Stimulated activated effector memory CD8-positive, alpha-beta T cell treated with anti-CD3 and anti-CD28 coated beads, Interleukin-12 subunit alpha, Interleukin-12 subunit beta, amount 100 ng/mL, for 72 hours (primary cell): ENCODE results near the gene CXXC1.
A peak's percentile ranks its signal among the peaks of the same experiment; 100 is the strongest.
"Not testable (repeated sequence)": the region's sequence is repeated elsewhere in the genome, so short reads cannot be mapped to it uniquely, and the experiment has no call there.

Experiments
- ATAC-seq: fragments of 150-1000 bp; cut with Tn5 transposase; 2 replicates; pipeline ENCODE4 v1.10.0; 2021
- DNase-seq, 2 donors: peaks; one replicate each; pipeline ENCODE4 v3.0.0; 2021 to 2022; ENCODE audit warnings: low spot score in 2 of 2
- H3K27ac Mint-ChIP-seq: one replicate; pipeline ENCODE4 v1.8.0; 2022; ENCODE audit warnings: mild to moderate bottlenecking, mixed read lengths
- H3K36me3 Mint-ChIP-seq: one replicate; pipeline ENCODE4 v1.8.0; 2022; ENCODE audit warnings: mild to moderate bottlenecking, mixed read lengths
- H3K4me1 Mint-ChIP-seq: one replicate; pipeline ENCODE4 v1.8.0; 2022; ENCODE audit warnings: mixed read lengths
- H3K4me3 Mint-ChIP-seq: one replicate; pipeline ENCODE4 v1.8.0; 2022; ENCODE audit warnings: mild to moderate bottlenecking, mixed read lengths
- H3K9me3 Mint-ChIP-seq: one replicate; pipeline ENCODE4 v1.8.0; 2022; ENCODE audit warnings: mixed read lengths

Gene CXXC1

DNA sequence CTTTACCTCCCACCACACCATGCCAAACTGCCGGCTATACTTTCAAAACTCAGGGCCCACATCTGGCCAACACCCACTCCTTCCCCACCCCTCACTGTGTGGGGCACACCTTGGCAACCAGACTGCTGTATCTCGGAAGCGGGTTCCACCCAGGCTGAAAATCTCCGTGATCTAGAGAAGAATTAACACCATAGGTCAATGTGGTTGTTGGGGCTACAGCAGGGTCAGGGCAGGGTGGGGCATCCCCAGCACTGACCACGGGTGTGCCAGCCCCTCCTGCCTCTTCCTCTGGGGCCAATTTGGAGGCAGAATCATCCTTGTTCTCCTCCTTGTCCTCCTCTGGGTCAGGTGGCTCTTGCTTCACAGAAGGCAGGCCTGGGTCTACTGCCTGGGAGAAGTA is 14.9 kb downstream of the CXXC1 start:
- Mint-ChIP-seq H3K27ac (peak overlapping the region; percentile 12), H3K9me3 (no peaks in the 10 kb centered on the region), H3K4me3 (no peak overlapping the region), H3K4me1 (peaks cover 18% of the 10 kb centered on the region), H3K36me3 (peaks cover 83% of the 10 kb centered on the region)
- DNase-seq = no peak
- no peak for ATAC-seq

- Mint-ChIP-seq H3K36me3 (peaks cover 48% of the 10 kb centered on the region), H3K4me1 (peaks cover 17% of the 10 kb centered on the region), H3K4me3 (peak overlapping the region; percentile 80), H3K9me3 (no peaks in the 10 kb centered on the region), H3K27ac (peak overlapping the region; percentile 43)
- peak; percentile 86 for ATAC-seq
- peak; percentile 70 to 89 for DNase-seq
These were observed 19.3 kb downstream of the CXXC1 start for GRCh38 chr18:50268022-50268747.

DNA sequence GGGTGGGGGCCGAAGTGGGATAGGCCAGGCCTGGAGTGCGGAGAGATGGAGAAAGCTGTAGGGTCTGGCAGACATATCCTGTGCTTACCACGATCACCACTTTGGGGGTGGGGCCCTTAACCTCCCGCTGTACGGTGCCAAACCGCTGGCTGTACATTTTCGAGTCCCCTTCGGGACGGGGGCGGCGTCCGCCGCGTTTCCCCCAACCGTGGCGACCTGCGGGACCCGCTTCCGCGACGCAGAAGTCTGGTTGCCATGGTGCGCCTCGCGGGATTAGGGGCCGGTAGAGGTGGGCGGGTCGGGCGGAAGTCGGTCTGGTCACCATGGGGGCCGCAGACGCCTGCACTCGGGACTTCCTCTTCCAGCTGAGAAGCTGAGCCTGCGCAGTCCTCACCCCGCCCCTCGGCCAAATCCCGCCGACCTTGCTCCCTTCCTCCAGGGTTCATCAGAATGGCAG is 21.2 kb downstream of the CXXC1 start, which contains the start of gene CFAP53:
Gene CFAP53, minus strand, starts transcription at position 248 of the 457 bp plus-strand sequence. Its CDS starts 91 bp downstream, at position 157.
- H3K36me3 Mint-ChIP-seq = peaks cover 31% of the 10 kb centered on the region
- H3K4me1 Mint-ChIP-seq = peaks cover 17% of the 10 kb centered on the region
- H3K9me3 Mint-ChIP-seq = no peaks in the 10 kb centered on the region
- H3K4me3 Mint-ChIP-seq = peak within 1 kb of the TSS; percentile 80
- peak; percentile 93 for ATAC-seq
- peak; percentile 70 to 94 for DNase-seq
- H3K27ac Mint-ChIP-seq = peak within 1 kb of the TSS; percentile 89

DNA sequence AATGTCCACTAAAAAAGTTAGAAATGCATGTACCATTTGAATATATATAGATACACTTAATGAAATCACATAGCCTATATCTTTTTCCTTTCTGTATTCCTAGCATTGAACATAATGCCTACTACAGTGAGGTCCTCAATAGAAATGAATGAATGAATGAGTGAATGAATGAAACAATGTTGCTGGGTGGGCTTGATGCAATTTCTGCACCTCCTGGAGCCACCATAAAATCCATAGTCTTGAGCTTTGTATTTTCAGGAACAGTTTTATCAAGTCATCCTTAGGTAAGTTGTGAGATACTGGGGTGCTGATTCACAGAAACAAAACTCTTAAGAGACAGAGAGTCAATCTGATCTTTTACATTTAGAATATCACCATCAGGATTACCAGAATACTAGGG is 24.5 kb downstream of the CXXC1 start:
- DNase-seq (no peak), ATAC-seq (no peak)
- peaks cover 8% of the 10 kb centered on the region for H3K36me3 Mint-ChIP-seq
- H3K27ac Mint-ChIP-seq = no peak overlapping the region
- no peak overlapping the region for H3K4me3 Mint-ChIP-seq
- H3K9me3 Mint-ChIP-seq = no peaks in the 10 kb centered on the region
- peaks cover 17% of the 10 kb centered on the region for H3K4me1 Mint-ChIP-seq

DNA sequence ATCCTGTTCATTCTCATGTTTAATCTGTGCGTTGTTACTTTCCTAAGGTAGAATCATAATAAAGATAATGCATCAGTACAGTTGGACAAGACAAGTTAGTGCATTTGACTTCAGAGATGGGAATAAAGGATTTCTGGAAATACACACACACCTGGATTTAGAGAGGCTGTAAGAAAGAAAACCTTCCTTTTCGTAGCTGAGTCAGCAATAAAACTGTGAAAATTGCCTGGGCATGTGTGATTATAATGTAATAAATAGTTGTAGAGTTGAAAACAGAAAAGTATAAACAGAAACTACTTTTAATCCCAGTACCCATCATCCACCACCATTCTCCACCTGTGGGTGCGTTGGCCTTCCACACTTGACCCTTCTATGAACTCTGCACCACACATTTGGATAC is 36.6 kb downstream of the CXXC1 start:
- H3K4me1 Mint-ChIP-seq = peaks cover 5% of the 10 kb centered on the region
- no peak for DNase-seq
- H3K36me3 Mint-ChIP-seq = no peaks in the 10 kb centered on the region
- no peak overlapping the region for H3K27ac Mint-ChIP-seq
- H3K4me3 Mint-ChIP-seq = no peak overlapping the region
- H3K9me3 Mint-ChIP-seq = no peaks in the 10 kb centered on the region
- ATAC-seq = no peak

GRCh38 chr18:50249576-50249975 is 37.9 kb downstream of the CXXC1 start:
- no peaks in the 10 kb centered on the region for H3K9me3 Mint-ChIP-seq
- no peaks in the 10 kb centered on the region for H3K36me3 Mint-ChIP-seq

GRCh38 chr18:50247561-50247960 is 39.9 kb downstream of the CXXC1 start:
- ATAC-seq (no peak), DNase-seq (no peak)
- Mint-ChIP-seq H3K27ac (no peak overlapping the region), H3K36me3 (no peaks in the 10 kb centered on the region), H3K4me1 (peaks cover 5% of the 10 kb centered on the region), H3K4me3 (no peak overlapping the region), H3K9me3 (no peaks in the 10 kb centered on the region)

More at GRCh38 chr18:50249576-50249975, 37.9 kb downstream of the CXXC1 start:
- Mint-ChIP-seq H3K4me3 (no peak overlapping the region), H3K4me1 (peaks cover 5% of the 10 kb centered on the region), H3K27ac (no peak overlapping the region)
- ATAC-seq (no peak), DNase-seq (no peak)

- H3K9me3 Mint-ChIP-seq = peaks cover 11% of the 10 kb centered on the region
- not testable (repeated sequence) for H3K4me3 Mint-ChIP-seq, ATAC-seq, H3K4me1 Mint-ChIP-seq, DNase-seq, H3K36me3 Mint-ChIP-seq, H3K27ac Mint-ChIP-seq
These were observed 45.7 kb downstream of the CXXC1 start for GRCh38 chr18:50241768-50242167.

- DNase-seq (no peak), ATAC-seq (peak; percentile 13)
- Mint-ChIP-seq H3K9me3 (peaks cover 11% of the 10 kb centered on the region), H3K36me3 (peaks cover 7% of the 10 kb centered on the region), H3K27ac (no peak overlapping the region), H3K4me3 (no peak overlapping the region), H3K4me1 (no peaks in the 10 kb centered on the region)
These were observed 47.4 kb downstream of the CXXC1 start for GRCh38 chr18:50240080-50240563.

- Mint-ChIP-seq H3K36me3 (no peaks in the 10 kb centered on the region), H3K4me3 (no peak overlapping the region), H3K27ac (peak overlapping the region; percentile 38), H3K9me3 (no peaks in the 10 kb centered on the region), H3K4me1 (peaks cover 9% of the 10 kb centered on the region)
- no peak for ATAC-seq
- DNase-seq = no peak
These were observed 55.1 kb downstream of the CXXC1 start for GRCh38 chr18:50232419-50232818.
